Retinal pigment epithelial cell (primary cell): Measurements from ENCODE around the gene TCERG1L.

ENCODE experiments used
- DNase-seq: peaks from one replicate; pipeline ENCODE4 v3.0.0-alpha.2; 2010; ENCODE audit warnings: low read depth
- H3K4me3 ChIP-seq: 2 replicates; pipeline ENCODE4 v1.5.1; 2011; ENCODE audit warnings: mild to moderate bottlenecking, low read length, control low read depth, moderate library complexity
- TF ChIP-seq, protein P1 (sequence below): conservative IDR thresholded peaks from 2 replicates; pipeline ENCODE4 v1.5.1; 2011; ENCODE audit warnings: low read depth, low read length, control low read depth, inconsistent platforms

Gene TCERG1L

DNA sequence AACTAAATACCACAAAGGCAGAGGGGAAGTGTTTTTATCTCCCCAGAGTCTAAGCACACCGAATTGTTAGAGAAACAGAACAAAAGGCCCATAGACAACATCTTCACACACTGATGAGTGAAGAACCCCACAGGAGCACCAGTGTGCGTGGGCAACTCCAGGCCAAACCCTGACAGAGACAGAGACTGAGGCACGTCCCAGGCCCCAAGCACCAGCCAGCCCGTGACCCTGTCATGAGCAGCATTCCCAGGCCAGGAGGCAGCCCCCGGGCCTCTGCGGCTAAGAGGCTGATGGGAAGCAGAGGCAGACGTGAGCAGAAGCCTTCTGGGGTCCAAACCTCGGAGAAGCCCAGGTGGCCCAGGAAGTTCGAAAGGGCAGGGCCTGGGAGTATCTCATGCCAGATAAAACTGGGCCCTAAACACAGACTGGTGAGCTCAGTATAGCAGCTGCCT, 184.4 kb downstream of the TCERG1L start:
- TF ChIP-seq, protein P1, sequence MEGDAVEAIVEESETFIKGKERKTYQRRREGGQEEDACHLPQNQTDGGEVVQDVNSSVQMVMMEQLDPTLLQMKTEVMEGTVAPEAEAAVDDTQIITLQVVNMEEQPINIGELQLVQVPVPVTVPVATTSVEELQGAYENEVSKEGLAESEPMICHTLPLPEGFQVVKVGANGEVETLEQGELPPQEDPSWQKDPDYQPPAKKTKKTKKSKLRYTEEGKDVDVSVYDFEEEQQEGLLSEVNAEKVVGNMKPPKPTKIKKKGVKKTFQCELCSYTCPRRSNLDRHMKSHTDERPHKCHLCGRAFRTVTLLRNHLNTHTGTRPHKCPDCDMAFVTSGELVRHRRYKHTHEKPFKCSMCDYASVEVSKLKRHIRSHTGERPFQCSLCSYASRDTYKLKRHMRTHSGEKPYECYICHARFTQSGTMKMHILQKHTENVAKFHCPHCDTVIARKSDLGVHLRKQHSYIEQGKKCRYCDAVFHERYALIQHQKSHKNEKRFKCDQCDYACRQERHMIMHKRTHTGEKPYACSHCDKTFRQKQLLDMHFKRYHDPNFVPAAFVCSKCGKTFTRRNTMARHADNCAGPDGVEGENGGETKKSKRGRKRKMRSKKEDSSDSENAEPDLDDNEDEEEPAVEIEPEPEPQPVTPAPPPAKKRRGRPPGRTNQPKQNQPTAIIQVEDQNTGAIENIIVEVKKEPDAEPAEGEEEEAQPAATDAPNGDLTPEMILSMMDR, result no peak
- no peak for DNase-seq

DNA sequence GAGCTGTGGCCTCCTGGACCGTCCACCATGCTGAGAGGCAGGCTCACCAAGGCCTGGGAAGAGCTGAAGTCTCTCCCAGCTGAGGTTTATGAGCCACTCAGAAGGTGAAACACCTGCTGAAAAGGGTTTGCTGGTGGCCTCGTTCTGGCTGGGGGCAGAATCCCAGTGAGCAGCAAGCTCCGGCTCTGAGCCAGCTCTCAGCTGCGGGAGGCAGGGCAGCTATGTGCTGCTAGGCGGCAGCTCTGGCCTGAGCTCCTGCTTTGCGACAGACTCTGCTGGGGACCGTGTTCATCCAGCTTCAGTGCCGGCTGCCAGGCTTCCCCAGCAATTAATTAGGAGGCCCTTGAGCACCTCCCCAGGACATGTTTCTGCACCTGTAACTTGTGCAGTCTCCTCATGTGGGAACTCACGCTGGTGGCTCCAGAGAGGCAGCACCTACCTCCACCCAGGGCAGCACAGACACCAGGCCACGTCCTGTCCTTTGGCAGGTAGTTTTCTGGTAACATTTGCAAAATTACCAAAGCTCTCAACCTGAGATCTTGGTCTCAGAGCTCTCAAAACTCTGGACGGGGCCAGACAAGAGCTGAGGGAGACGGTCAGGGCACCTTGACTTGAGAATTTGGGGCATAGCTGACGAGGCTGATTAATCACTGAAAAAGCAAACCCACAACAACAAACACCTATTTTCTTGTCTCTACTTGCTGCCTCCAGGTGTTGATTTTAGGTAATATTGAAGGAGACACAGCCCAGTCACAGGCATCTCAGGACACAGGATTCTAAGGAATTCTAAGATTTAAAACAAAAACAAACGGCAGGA, 185.0 kb downstream of the TCERG1L start:
- DNase-seq, result no peak
- TF ChIP-seq, protein P1, result no peak
- H3K4me3 ChIP-seq, result no peak overlapping the region

More for the DNA sequence above, 184.4 kb downstream of the TCERG1L start:
- H3K4me3 ChIP-seq, result no peak overlapping the region

DNA sequence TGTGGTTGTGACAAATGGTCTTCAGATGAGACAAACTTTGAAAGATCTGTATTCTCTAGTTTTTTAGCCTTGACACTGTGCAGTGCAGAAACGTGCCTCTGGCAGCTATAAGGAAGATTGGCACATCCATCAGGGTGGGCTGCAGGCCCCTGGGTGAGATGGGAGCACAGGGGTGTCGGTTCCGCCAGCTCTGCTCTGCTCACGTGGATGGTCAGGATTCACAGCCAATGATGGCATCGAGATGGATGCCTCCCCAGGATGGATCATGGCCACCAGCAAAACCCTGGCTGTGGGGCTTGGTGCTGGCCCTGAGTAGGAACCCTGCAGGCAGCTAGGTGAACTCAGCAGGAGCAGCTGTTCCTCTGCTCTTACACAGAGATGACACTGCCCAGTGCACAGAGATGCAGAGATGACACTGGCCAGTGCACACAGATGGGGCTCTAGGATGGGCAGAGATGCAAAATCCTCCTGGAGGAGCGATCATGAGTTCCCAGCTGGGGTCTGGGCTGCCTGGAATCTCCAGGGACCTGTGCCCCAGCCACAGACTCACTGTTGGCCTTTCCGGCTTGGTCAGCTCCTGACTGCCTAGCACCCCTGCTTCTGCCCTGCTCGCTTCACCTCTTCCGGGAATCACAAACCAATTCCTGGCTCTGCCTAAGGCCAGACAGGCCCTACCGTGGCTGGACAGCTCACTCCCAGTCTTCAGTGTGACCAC, 185.9 kb downstream of the TCERG1L start:
- no peak for DNase-seq
- no peak overlapping the region for H3K4me3 ChIP-seq
- TF ChIP-seq, protein P1, result no peak

DNA sequence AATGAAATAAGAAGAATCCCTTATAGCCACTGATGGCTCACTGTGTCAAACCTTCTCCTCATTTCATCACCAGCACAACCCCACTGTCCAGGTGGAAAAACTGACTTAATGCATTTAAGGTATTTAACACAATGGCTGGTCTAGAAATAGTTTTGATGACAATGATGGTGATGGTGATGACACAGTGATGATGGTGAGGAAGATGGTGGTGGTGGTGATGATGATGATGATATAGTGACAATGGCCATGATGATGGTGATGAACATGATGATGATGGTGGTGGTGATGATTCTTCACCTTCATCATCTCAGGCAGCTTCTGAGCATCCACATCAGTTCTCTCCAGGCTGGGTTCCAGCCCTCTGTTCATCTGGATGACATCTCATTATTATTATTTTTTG, 186.6 kb downstream of the TCERG1L start:
- TF ChIP-seq, protein P1, result no peak
- no peak overlapping the region for H3K4me3 ChIP-seq
- no peak for DNase-seq

DNA sequence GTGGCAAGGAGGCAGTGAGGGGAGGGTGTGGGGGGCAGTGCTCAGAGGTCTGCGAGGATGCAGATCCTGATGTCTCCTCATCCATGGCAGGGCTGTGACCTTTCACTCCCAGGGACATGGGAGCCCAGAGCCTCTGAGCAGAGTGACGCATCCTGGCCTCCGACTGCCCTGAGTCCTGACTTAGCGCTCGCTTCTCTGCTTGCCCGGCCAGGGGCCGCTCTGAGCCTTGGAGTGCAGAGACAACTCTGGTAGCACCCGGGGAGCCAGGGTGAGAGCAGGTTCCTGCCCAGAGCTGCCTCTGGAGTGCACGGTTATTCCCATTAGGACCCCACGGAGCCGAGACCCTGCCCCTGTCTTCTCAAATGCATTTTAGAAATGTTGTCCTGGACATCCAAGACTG, 188.0 kb downstream of the TCERG1L start:
- DNase-seq, result no peak
- TF ChIP-seq, protein P1, result no peak
- H3K4me3 ChIP-seq, result no peak overlapping the region

DNA sequence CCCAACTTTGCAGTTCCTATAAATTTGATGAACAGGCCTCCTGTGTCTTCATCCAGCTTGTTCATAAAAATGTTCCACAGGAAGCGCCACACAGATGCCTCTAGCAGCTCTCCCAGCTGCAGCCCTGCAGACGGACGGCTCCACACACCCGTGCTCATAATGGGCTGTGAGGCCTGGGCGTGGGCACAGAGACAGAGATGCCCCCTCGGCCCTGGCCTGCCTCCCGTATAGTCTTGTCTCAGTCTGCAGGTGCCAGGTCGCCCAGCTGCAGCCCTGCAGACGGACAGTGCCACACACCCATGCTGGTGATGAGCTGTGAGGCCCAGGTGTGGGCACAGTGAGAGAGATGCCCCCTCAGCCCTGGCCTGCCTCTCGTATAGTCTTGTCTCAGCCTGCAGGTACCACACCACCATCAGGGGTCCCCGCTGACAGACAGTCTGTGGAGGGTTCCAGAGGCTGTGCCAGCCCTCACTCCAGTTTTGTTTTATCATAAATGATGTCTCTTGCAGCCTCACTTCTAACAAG, 189.9 kb downstream of the TCERG1L start:
- TF ChIP-seq, protein P1, result no peak
- no peak overlapping the region for H3K4me3 ChIP-seq
- DNase-seq, result no peak
